Measurements from ENCODE around the gene SLC7A6OS.

Gene SLC7A6OS

DNA sequence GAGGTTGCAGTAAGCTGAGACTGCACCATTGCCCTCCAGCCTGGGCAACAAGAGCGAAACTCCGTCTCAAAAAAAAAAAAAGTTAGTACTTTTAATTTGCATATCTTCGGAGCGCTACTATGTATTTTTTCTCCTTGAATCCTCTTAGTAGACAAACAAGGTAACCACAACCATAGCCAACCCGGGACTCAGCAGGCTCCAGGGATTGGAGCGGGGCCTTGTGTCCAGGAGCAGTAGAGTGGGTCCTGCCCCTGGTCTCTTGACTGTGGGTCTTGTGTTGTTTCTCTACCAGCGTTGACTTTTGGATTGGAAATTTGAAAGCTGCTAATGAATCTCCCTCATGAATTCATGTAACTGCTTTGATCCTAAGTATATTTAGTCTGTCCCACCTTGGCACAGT is 32.4 kb upstream of the SLC7A6OS start:
- DNase-seq: no peak

GRCh38 chr16:68342620-68343019 is 31.9 kb upstream of the SLC7A6OS start:
- DNase-seq: no peak

- DNase-seq: no peak
Observed at GRCh38 chr16:68339214-68339613, 28.5 kb upstream of the SLC7A6OS start.

DNA sequence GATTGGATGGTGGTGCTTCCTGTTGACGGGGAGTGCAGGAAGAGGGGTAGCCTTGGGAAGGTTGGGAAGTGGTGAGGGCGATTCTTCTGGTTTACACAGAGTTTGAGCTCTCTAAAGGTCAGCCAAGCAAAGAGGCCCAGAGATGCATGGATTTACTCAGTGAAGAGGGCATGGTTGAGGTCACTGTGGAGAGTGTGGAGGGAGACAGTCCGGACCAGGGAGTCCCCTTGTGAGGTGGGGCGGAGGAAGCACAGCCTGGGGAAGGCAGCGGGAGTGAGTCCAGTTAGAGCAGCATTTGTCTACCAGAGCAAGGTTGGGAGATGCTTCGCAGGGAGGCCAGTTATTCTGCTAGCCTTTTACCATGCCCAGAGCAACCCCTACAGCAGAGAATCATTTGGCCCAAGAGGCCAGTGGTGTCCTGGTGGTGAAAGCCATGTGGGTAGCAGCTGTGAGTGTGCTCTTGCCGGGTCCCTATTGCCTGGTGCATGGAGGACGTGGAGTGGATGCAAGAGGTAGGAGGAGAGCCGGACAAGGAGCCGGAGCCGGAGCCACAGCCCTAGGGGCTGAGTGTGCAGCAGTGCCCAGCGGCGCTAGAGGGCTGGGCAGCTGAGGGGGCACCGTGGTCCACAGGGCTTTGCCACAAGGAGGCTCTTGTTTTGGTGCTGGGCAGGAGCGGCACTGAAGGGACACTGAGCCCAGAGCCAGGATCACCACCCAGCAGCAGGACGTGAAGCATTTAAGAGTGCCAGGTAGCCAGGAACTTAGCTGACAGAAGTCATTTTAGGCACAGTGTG is 27.8 kb upstream of the SLC7A6OS start:
- no peak for DNase-seq

DNA sequence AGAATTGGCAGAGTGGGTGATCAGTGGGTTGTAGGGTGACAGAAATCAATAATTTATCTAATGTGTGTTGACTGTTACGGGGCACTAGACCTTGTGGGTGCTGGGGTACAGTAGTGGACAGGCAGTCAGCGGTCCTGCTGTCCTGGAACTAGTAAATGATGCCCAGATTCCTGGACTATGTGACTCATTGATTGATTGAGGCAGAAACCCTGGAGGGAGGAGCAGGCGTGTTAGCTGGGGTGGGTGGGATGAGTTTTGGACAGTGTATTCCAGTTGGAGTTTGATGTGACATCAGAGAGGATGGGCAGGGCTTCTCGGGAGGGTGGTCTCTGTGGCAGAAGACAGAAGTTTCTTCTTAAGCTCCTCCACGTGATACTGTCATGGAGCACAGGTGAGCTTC is 24.4 kb upstream of the SLC7A6OS start:
- DNase-seq: no peak

DNA sequence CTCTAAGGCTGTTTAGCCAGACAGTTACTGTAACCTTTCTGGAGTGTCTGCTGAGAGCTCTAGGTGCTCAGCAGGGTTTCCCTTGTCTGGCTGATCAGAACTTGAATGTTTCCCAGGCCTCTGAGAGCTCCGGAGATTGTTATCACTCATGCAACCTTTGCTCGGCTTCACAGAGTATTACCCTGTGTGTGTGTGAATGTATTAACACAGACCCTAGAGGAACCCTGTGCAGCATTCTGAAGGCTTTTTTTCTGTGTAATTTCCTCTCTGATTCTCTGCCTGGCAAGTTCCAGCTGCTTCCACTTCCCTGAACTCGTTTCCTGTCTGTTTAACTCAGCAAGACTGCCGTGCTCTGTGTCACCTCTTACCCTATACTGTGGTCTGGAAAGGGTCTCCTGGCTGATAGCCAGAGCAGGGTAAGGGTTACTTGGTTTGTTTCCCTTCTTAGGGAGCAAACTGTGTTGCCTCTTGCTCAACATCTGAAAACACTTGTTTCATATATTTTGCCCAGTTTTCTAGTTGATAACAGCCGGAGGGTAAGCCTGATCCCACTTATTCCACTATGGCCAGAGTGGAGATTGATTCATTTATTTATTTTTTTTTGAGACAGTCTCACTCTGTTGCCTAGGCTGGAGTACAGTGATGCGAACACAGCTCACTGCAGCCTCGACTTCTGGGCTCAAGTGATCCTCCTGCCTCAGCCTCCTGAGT is 21.8 kb upstream of the SLC7A6OS start:
- DNase-seq: no peak

- no peak for DNase-seq
Observed at GRCh38 chr16:68331879-68332410, 21.2 kb upstream of the SLC7A6OS start.

GRCh38 chr16:68328860-68329390 is 18.2 kb upstream of the SLC7A6OS start:
- DNase-seq: no peak

DNA sequence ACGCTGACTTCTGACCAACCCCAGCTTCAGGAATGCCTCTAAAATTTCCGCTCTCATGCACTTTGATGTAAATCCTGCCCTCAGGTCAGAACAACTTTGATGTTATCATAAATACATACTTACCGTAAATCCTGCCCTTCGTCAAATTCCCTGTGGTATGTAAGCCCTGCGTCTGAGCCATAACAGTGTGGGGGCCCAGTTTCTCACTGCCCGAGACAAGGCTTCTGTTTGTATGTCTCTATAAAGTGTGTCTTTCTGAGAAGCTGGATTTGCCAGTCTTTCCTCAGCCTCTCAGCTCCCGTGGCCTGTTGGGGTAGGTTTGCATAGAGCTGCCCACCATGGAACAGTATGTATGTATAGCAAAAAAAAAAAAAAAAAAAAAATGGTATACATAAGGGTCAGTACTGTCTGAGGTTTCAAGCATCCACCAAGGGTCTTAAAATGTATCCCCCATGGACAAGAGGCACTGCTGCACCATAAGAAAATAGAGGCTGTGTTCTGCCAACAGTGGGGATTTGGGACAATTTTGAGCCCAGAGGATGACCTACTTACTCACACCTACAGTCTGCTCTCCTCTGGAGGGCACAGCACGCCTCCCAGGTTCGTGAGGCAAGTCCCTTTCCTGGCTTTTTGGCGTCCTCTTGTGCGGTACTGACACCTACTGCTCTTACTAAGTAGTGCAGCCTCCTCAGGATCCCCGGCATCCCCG is 17.6 kb upstream of the SLC7A6OS start:
- DNase-seq: peak; percentile 72

- DNase-seq: no peak
Observed at GRCh38 chr16:68324780-68325357, 14.1 kb upstream of the SLC7A6OS start.

DNA sequence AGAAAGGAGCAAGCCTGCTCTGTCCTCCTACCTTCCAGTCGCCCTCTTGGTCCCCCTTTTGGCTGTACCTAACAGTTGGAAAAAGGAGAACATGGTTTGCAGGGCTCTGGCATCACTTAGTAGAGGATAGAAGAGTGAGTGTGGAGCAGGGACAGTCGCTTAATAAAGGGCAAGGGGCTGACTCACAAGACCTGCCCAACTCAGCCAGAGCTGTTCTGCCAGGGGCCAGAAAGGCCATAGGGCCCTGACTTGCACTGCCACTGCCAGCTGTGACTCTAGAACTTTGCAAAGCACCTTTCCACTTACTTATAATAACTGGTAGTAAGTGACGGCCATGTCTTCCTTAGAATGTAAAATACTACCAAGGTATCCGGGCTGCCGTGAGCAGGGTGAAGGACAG is 13.6 kb upstream of the SLC7A6OS start:
- no peak for DNase-seq

DNA sequence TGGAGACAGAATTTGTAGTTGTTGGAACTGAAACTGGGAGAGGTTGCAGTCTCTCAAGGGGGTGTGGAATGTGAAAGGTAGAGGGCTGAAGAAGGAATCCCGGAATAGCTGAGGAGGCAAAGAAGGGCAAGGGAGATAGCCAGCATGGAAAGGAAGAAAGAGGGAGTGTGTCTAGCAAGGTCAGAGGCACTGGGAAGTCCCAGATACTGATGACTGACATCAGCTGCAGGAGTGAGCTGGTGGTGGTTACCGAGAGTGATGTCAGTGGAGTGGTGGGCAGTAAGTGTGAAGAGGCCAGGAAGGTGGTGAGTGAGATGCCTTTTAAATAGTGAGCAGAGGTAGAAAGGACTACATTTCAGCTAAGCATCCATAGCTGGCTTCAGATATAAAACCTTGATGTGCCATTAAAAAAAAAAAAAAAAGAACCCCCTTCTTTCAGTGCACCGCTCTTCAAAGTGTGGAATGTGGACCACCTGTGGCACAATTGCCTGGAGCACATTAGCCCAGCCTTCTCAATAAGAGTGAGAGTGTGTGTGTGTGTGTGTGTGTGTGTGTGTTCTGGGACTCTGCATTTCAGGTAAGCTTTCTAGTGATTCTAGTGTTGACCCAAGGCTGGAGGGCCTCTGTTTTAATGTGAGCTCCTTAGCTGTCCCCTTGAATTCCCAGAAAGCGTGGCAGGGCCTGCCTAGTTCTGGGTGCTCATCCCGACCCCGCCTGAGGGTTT is 8.6 kb upstream of the SLC7A6OS start:
- DNase-seq: no peak

GRCh38 chr16:68313116-68313515 is 2.4 kb upstream of the SLC7A6OS start:
- no peak for DNase-seq

GRCh38 chr16:68310437-68310773 is 341 bp downstream of the SLC7A6OS start:
- no peak for DNase-seq

- no peak for DNase-seq
Observed at GRCh38 chr16:68309799-68310198, 947 bp downstream of the SLC7A6OS start.

- no peak for DNase-seq
Observed at GRCh38 chr16:68306633-68307032, 4.1 kb downstream of the SLC7A6OS start.

DNA sequence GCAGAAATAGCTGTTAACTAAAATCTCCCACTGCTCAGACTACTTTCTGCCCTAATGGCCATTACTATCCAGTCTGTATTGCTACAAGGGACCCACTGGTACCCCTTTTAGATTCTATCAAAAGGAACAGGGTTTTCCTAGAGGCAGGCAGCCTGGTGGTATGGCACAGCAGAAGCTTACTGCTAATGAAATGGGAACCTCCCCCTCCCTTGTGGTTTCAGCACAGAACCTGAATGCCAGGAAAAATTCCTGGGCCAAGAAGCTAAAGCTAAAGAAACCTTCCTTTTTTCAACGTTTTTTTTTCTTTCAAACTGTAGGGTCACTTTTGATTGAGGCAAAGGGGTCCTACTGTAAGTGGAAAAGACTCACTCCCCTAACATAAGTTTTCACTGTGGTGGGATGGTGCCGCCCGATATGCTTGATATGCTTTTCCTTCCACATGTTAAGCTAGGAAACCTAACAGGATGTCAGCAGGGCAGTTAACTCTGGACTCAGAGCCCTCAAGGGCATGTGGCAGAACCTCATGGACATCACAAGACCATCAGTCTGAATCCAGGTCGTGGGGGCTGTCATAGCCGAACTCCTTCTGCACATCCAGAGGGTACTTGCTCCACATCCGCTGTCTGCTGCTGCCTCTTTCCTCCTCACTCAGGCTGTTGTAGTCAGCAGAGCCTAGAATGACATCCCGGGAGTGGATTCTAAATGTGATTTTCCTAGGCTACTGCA is 9.8 kb downstream of the SLC7A6OS start:
- DNase-seq: no peak

DNA sequence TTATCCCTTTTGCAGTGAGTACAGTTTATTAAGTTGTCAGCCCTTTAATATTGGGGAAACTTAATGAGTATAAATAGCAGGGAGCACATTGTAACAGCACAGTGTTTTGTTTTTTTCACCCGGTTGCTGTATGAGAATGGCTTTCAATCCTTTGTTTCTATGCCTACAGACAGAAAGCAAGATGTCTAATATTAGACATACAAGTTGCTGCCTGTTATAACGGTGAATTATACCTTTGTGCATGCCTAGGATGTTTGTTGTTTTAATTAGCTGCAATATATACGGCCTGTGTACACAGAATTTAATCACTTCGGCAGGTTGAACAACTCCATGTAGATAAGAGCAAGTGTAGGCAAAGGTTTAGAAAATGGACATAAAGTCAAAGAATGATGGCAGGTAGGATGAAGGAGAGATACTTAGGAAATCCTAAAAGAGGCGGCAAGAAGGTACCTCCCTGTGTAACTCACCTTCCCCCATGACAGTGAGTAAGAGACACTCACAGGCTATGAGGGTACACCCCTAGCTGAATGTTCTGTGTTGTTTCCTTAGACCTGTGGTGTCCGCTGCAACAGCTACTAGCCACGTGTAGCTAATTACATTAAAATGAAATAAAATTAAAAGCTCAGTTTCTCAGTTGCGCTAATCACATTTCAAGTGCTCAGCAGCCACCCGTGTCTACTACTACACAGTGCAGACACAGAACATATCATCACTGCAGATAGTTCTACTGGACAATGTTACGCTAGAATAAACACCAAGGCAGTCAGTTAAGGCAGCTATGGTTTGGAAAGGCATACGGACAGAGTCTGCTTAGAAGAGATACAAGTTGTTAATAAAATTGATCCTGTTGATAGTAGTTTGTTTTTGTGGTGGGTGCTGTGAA is 10.9 kb downstream of the SLC7A6OS start:
- DNase-seq: no peak

DNA sequence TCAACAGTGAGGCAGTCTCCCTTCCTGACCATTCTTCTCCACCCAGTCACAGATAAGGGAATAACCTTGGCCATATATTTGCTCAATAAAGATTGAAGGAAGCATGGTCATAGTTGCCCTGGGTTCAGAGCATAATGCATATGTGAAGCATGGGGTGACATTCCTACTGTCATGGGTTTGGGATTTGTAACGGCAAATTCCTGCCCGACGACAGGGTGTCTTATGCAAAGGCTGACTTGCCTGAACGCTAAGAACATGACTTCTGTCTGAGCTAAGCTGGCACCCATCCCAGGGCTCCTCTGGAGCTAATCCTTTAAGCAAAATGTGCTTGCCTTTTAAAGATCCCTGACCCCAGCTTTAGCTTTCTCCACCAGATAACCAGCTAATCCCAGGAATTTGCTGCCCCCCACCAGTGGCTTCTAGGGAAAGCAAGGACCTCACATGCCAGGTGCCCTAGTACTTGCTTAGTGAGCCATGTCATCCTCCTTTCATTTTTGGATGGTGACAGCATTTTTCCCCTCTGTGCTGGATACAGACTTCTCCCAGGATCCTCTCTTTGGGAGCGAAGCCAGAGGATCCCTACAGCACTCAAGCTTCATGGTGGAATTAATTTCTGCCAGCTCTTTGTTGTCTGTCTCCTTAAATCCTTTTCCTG is 11.7 kb downstream of the SLC7A6OS start:
- no peak for DNase-seq

- DNase-seq: no peak
Observed at GRCh38 chr16:68298312-68298711, 12.4 kb downstream of the SLC7A6OS start.

All from activated CD4-positive, alpha-beta T cell treated with anti-CD3 and anti-CD28 coated beads for 1 hour (primary cell).